Measurements from ENCODE around the gene BRI3BP.
"Not testable (repeated sequence)": the region's sequence is repeated elsewhere in the genome, so short reads cannot be mapped to it uniquely, and the experiment has no call there.

Gene BRI3BP

DNA sequence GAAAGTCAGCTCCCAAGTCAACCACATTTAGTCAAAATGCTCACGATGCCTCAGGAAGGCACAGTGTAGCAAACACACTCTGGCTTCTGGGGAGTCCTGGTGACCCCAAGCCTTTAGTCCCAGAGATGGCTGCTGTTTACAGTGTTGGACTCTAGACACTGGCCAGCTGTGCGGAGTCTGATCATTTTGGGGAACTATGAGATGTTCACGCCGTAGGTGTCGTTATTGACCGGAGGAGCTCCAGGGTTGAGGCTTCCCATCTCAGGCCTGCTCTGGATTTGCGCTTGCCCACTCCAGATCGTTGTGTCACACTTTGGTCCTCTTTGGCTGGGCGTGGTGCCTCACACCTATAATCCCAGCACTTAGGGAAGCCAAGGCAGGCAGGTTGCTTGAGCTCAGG, 27.7 kb downstream of the BRI3BP start:
- DNase-seq (ENCODE audit: low read depth in 1 of 2, low spot score in 1 of 2) = no peak

DNA sequence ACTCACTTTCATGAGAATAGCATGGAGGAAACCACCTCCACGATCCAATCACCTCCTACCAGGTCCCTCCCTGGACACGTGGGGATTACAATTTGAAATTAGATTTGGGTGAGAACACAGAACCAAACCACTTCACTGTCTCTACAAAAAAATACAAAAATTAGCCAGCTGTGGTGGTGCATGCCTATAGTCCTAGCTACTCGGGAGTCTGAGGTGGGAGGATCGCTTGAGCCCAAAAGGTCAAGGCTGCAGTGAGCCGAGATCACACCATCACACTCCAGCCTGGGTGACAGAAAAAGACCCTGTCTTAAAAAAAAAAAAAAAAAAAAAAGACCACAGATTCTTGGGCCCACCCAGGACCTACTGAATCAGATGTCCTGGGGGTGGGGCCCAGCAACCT, 28.3 kb downstream of the BRI3BP start:
- DNase-seq (ENCODE audit: low read depth in 1 of 2, low spot score in 1 of 2) = no peak

DNA sequence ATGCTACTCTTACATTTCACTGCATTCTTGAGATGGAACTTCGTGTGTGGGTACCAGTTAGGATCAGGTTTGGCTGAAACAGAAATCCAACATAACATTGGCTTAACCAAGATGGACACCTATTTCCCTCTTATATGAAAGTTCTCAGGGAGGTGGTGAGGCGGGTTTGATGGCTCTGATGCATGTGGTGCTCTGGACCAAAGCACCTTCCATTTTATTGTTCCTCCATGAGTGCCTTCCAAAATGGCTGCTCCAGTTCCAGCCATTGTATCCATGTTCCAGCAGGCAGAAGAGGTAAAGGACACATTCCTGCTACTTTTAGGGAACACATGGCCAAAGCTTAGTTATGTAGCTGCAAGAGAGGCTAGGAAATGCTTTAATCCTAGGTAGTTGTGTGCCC, 29.6 kb downstream of the BRI3BP start:
- no peak for DNase-seq (ENCODE audit: low read depth in 1 of 2, low spot score in 1 of 2)

DNA sequence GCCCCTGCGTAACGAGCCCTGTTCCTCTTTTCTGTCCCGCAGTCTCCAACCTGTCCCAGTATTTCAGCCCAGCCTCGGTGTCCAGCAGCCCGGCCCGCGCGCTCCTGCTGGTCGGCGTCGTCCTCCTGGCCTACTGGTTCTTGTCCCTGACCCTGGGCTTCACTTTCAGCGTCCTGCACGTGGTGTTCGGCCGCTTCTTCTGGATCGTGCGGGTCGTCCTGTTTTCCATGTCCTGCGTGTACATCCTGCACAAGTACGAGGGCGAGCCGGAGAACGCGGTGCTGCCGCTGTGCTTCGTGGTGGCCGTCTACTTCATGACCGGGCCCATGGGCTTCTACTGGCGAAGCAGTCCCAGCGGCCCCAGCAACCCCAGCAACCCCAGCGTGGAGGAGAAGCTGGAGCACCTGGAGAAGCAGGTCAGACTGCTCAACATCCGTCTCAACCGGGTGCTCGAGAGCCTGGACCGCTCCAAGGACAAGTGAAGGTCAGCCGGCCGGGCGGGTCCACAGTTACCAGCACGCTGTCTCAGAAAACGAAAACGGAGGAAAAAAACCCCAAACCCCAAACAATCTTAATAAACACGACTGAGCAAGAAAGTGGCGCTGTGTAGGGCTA, 31.6 kb downstream of the BRI3BP start:
- no peak for DNase-seq (ENCODE audit: low read depth in 1 of 2, low spot score in 1 of 2)

DNA sequence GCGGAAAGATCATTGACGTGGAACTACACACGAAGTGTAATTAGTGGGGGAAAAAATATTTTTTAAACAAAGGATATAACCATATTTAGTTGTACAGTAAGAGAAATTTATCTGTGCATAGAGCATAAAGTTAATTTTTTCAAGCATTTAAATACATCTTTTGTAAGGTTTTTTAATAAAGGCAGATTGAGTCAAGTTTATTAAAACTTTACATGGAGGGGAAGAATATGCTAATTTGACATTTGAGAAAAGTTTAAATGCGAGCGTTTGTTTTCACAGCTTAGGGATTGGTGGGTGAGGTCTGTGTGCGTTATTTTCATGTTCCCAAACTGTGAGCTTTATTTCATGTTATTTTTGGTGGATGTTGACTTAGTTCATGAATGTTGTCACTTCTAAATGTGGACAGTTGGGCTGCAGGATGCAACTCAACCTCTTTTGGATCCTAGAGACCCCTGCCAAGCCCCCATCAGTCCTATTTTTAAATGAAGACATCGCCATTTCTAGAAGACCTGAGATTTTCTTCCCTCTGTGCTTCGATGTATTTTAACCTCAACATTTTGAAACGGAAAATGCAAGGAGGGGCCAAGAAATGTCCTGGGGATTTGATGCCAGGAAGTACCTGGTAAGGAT, 32.3 kb downstream of the BRI3BP start:
- DNase-seq (ENCODE audit: low read depth in 1 of 2, low spot score in 1 of 2) = no peak

DNA sequence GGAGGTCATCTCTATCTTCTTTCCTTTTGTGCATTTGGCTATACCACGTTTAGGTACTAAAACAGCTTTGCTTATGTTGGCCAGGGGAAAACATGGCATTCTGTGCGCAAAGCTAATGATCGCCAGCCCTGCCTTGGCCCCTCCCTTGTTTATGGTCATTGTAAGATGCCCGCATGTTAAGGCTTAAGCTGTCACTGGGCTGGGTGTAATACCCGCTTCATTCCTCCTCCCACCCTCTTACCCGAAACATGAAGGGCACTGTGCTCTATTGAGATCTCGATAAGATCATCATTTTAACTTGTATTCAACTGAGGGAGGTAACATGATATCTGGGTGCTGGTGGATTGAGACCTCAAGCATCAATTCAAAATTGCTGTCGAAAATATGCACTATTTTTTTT, 34.7 kb downstream of the BRI3BP start:
- no peak for DNase-seq (ENCODE audit: low read depth in 1 of 2, low spot score in 1 of 2)

DNA sequence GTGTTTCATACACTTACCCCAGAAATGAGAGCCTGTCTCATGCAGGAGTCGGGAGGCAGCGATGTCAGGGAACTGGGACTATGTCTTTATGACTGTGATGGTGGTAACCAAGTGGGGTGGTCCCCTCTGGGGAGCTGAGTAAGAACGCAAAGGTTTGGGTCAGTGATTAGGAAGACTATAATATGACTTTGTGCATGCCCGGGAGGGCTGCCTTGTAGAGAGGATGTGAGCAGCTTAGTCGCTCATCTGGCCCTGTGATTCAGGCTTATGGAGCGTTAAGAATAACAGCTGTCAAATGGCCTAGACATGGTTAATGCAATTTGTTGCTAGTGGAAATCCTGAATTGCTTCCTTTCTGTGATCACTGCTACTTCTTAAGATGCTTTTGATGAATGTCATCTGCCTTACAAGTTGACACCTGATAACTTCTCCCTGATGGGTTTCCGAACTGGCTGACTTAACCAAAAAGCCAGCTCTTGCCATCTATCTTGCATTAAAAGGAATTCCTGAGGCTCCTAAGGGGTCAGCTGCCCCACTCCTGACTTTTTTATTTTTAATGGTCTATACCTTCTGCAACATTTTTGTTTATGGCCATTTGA, 36.4 kb downstream of the BRI3BP start:
- DNase-seq (ENCODE audit: low read depth in 1 of 2, low spot score in 1 of 2) = no peak

DNA sequence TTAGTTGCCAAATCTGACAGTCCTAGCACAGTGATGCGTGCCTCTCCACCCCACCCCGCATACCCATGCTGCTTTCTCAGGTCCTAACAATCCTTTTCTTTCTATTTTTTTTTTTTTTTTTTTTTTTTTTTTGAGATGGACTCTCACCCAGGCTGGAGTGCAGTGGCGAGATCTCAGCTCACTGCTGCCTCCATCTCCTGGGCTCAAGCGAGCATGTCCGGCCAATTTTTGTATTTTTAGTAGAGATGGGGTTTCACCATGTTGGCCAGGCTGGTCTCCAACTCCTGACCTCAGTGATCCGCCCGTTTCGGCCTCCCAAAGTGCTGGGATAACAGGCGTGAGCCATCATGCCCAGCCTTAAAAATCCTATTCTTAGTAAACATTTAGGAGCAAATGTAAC, 38.0 kb downstream of the BRI3BP start:
- DNase-seq (ENCODE audit: low read depth in 1 of 2, low spot score in 1 of 2) = not testable (repeated sequence)

DNA sequence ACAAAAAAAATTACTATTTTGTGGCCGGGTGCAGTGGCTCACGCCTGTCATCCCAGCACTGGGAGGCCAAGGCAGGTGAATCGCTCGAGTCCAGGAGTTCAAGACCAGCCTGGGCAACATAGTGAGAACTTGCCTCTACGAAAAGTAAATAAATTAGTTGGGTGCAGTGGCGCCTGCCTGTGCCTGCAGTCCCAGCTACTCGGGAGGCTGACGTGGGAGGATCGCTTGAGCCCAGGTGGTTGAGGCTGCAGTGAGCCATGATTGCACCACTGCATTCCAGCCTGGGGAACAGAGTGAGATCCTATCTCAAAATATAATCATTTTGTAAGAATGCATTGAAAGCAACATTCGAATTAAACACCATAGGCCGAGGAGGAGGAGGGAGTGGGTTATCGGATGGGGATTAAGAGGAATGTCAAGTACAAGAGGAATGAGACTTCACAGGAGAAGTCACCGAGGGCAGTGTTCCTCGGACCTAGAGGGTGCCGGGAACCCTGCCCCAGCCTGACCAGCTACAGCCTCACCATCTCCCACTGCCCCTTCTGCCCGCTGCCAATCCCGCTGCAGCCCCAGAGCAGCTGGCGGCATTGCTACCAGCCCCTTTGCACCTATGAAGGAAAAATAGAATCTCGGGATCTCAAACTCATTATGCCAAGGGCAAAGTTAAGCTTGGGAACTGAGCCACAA, 39.2 kb downstream of the BRI3BP start:
- no peak for DNase-seq (ENCODE audit: low read depth in 1 of 2, low spot score in 1 of 2)

DNA sequence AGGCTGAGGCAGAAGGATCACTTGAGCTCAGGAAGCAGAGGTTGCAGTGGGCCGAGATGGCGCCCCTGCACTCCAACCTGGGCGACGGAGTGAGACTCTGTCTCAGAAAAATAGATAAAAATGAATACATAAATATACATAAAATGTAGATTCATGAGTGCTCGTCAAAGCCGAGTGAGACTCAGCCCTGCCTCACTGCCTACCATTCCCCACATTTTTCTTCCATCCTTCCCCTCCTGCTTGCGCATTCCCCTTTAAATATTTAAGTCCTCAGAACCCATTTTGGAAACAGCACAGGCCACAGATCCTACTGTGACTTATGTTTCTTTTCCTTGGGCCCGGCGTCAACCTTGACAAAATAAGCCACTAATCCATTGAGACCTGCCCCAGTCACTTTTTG, 39.8 kb downstream of the BRI3BP start:
- DNase-seq (ENCODE audit: low read depth in 1 of 2, low spot score in 1 of 2) = no peak

DNA sequence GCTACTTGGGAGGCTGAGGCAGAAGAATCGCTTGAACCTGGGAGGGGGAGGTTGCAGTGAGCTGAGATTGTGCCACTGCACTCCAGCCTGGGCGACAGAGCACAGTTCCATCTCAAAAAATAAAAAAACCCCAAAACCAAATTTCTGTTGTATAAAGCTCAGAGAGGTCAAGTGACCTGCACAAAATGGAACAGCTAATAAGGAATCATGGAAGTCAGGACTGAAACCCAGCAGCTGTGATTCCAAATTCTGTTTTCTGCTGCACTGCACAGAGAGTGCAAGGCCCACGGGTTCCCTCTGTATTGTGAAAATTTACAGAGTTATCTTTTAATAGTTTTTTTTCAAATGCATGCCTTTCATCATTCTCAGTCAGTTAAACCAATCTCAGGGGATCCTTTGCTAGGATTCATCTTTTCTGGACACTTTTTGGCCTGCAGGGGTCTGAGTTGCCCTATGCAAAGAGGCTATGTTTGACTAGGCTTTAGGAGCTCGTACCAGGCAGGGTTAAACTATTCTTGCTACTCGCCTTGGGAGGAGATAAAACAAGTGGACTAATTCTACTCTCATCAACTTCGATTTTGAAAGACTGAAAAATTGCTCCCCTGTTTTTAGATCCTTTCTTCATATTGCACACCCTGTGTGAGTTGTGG, 45.7 kb downstream of the BRI3BP start:
- no peak for DNase-seq (ENCODE audit: low read depth in 1 of 2, low spot score in 1 of 2)

DNA sequence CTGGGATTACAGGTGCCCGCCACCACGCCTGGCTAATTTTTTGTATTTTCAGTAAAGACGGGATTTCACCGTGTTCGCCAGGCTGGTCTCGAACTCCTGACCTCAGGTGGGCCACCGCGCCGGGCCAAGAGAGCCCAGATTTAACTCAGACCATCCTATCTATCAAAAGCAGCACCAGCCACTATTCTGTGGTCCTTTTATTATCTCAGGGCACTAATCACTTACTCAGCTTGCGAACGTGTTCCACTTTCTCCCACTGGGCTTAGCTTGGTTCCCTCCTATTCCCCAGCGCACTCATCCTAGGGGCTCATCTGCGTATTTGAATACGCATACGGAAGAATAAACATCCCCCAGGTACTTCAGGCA, 55.6 kb downstream of the BRI3BP start:
- DNase-seq (ENCODE audit: low read depth in 1 of 2, low spot score in 1 of 2) = no peak

DNA sequence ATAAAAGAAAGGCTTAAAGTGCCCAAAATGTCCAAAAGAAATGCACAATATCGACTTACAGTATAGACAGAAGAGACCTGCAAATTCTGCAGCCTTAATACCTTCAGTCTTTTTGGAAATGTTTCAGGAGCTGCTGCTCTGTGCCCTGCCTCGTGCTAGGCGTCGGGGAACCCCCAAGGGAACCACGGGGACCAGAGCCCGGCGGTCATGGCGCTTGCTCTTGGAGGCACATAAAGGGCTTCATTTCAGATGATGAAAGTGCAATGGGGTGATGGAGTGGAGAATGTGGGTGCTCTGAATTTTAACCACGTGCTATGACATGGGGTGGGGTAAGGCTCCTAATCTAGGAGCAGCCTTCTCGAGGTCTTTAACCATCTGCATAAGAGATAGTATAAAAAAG, 57.0 kb downstream of the BRI3BP start:
- no peak for DNase-seq (ENCODE audit: low read depth in 1 of 2, low spot score in 1 of 2)

DNA sequence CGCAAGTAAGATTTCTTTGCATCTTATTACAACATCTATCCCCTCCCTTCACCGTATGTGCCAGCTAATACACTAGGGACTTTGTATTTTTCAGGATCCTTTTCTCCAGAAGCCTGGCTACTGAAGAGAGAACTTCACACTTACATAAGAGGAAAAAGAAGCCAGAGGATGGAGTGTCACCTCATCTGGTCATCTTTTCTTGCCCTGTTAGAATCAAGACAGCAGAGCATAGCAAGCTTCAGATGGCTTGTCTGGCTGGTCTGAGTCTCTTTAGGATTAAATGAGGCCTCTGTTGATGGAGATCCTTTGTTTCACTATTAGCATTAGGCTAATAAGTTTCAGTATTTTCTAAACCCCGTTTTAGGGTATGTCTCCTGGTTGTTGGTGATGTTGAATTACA, 57.4 kb downstream of the BRI3BP start:
- no peak for DNase-seq (ENCODE audit: low read depth in 1 of 2, low spot score in 1 of 2)

DNA sequence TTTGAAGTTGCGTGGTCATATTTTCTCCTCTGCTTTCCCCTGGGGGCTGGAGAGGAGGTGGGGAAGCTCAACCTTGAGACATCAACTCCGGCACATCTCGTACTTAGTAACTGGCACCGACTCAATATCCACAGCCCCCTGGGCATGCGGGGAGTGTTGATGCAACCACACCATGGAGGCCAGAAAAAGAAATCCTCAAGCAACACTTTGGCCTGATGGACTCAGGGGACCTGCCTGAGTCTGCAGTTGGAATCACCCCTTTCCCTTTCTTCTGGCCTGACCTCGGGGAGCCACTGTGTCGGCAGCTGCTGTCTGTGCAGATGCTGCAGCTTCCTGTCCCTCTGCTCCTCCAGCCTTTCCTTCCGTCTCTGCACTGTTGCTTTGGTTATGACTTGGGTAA, 60.4 kb downstream of the BRI3BP start:
- no peak for DNase-seq (ENCODE audit: low read depth in 1 of 2, low spot score in 1 of 2)

DNA sequence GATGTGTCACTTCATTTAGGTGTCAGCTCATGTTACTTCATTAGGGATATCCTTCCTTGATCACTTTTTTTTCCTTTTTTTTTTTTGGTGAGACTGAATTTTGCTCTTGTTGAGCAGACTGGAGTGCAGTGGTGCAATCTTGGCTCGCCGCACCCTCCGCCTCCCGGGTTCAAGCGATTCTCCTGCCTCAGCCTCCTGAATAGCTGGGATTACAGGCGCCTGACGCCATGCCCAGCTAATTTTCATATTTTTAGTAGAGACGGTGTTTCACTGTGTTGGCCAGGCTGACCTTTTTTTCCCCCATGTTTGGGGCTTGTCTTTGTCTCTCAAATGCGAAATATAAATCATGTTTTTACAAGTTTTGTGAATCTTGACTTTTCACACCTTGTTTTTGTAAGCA, 62.1 kb downstream of the BRI3BP start:
- DNase-seq (ENCODE audit: low read depth in 1 of 2, low spot score in 1 of 2) = no peak

DNA sequence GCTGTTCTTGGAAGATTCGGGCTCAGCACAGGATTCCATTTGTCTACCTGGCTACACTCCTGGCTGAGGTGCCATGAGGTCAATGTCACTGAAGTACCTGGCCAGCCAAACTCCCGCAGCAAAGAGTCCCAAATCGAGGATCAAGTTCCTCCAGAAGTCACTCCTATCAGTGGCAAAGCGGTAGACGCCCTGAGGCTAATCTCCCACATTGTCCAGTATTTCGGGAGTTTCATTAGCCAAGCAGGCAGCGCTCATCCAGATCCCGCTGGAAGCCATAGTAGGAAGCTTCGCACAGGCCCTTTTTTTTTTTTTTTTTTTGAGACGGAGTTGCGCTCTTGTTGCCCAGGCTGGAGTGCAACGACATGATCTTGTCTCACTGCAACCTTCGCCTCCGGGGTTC, 62.9 kb downstream of the BRI3BP start:
- no peak for DNase-seq (ENCODE audit: low read depth in 1 of 2, low spot score in 1 of 2)

DNA sequence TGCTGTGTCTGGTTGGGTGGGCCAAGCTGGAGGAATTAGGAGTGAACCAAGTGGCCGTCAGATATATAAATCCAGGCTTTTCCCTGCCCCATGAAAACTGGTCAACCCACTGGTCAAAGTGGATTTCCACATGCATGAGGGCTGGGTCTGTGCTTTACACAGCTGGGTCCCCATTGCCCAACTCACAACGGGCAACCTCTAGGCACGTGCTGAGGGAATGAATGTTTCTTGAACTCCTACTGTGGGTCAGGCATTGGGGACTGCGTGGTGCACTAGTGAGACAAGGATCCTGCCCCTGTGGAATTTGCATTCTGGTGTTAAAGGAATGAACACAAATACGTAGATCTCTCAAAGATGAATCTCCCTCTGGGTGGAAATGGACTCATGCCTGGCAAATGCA, 64.3 kb downstream of the BRI3BP start:
- DNase-seq (ENCODE audit: low read depth in 1 of 2, low spot score in 1 of 2) = no peak

DNA sequence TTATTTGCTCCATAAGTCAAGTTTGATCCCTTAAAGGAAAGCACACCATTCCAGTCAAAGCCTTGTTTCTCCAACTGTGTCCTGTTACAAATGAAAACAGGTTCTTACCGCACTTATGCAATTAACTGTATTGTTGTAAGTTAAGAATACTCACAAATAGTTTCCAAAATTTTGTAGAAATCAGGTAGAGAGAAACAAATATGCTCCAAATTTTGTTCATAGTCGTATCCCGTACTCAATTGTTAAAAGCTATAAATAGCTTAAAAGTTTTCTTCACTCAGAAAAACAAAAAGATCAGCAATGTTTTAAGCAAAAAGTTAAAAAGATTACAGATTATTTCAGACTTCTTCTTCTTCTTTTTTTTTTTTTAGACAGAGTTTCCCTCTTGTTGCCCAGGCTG, 67.8 kb downstream of the BRI3BP start:
- no peak for DNase-seq (ENCODE audit: low read depth in 1 of 2, low spot score in 1 of 2)

DNA sequence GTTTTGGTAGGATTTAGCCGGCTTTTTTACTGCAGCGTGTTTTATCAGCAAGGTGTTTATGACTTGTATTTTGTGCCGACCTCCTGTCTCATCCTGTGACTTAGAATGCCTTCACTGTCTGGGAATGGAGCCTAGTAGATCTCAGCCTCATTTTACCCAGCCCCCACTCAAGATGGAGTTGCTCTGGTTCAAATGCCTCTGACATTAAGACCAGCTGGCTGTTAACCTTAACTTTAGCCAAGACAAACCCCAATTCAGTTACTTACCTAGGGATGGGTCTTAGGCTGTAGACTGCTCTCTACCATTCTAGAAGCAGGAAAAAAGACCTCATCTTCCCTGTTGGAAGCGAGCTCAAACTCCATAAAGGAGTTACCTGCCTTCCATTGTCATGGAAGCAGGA, 70.1 kb downstream of the BRI3BP start:
- DNase-seq (ENCODE audit: low read depth in 1 of 2, low spot score in 1 of 2) = not testable (repeated sequence)

DNA sequence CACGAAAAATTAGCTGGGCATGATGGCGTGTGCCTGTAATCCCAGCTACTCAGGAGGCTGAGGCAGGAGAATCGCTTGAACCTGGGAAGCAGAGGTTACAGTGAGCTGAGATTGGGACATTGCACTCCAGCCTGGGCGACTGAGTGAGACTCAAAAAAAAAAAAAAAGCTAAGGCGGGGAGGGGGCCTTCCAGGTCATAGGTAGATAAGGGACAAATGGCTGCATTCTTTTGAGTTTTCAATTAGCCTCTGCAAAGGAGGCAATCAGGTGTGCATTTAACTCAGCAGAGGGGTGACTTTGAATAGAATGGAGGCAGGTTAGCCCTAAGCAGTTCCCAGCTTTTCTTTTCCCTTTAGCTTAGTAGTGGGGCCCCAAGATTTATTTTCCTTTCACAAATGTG, 71.0 kb downstream of the BRI3BP start:
- no peak for DNase-seq (ENCODE audit: low read depth in 1 of 2, low spot score in 1 of 2)
